ENCODE data around the gene DPEP1.

DPEP1 gene

DNA sequence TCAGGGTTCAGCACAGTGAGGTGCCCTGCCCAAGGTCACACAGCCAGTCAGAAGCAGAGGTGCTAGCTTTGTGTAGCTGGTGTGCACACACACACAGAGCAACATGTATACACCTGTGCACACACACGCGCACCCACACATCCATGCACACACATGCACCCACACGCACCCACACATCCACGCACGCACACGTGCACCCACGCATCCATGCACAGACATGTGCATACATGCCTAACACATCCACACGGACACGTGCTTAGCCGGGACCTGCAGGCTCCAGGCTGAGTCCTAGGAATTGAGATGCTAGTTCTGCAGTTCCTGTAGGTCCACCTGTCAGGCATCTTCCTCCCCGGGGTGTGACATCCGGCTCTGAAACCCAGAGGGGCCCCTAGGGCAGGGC is 13.0 kb upstream of the DPEP1 start:
- H3K4me3 ChIP-seq (ENCODE audit: control insufficient read depth, low read depth, low read length): no peak overlapping the region
- DNase-seq (ENCODE audit: low read depth): no peak
- no peak for TF ChIP-seq CTCF (IDR thresholded peaks at IDR 0.05; ENCODE audit: control insufficient read depth, insufficient read depth, low read depth, low read length, missing control alignments)

- TF ChIP-seq CTCF (IDR thresholded peaks at IDR 0.05; ENCODE audit: control insufficient read depth, insufficient read depth, low read depth, low read length, missing control alignments): no peak
- DNase-seq (ENCODE audit: low read depth): no peak
- no peak overlapping the region for H3K4me3 ChIP-seq (ENCODE audit: control insufficient read depth, low read depth, low read length)
These were observed 12.5 kb upstream of the DPEP1 start for GRCh38 chr16:89600956-89601355.

- TF ChIP-seq CTCF (IDR thresholded peaks at IDR 0.05; ENCODE audit: control insufficient read depth, insufficient read depth, low read depth, low read length, missing control alignments): no peak
- H3K4me3 ChIP-seq (ENCODE audit: control insufficient read depth, low read depth, low read length): no peak overlapping the region
- DNase-seq (ENCODE audit: low read depth): no peak
These were observed 11.6 kb upstream of the DPEP1 start for GRCh38 chr16:89601906-89602272.

DNA sequence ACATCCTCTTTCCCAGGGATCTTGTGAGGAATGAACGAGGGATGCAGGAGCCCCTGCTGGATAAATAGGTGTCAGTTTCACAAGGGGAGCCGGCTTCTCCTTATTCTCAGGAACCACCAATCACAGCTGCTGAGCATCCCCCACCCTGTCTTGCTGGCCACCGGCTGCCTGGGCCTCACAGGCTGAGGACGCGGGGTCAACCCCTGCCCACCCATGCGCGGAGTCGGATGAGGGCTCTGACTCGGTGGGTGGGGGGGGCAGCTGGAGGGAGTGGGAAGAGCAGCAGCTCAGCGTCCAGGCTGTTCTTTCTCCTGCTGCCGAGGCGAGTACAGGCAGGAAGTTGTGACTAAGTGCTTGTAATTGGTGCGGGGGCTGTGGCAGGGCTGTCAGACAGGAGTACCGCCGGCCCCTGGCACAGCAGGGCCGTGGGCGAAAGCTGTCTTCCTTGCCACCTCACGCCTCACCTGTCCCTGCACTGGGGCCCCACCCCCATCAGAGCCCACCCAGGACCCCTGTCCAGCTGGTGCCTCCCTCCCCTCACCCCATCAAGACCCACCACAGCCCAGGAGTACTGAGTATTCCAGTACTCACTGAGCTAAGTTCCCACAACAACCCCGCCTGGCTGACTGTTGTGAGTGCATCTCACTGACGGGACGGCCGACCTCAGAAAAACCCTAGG is 11.0 kb upstream of the DPEP1 start:
- no peak for TF ChIP-seq CTCF (IDR thresholded peaks at IDR 0.05; ENCODE audit: control insufficient read depth, insufficient read depth, low read depth, low read length, missing control alignments)
- peak; percentile 43 for DNase-seq (ENCODE audit: low read depth)
- H3K4me3 ChIP-seq (ENCODE audit: control insufficient read depth, low read depth, low read length): peak overlapping the region; percentile 17

DNA sequence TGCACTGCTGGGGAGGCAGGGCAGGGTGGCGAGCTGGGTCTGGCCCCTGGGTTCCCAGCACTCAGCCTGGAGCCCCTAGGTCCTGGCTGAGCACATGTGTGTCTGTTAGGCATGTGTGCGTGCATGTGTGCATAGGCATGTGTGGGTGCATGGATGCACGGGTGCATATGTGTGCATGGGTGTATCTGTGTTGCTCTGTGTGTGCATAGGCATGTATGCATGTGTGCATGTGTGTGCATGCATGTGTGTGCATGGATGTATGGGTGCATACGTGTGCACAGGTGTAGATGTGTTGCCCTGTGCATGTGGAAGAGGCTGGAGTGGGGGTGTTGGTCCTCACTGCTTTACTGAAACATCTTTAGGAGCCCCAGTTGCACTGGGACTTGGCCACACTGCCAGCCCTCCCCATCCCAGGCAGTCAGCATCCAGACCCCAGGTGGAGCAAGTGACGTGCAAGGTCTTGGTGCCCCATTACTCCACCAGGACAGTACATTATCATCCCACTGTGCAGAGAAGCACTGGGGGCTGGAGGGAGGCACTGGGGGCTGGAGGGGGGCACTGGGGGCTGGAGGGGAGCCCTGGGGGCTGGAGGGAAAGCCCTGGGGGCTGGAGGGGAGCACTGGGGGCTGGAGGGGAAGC is 10.4 kb upstream of the DPEP1 start:
- H3K4me3 ChIP-seq (ENCODE audit: control insufficient read depth, low read depth, low read length): no peak overlapping the region
- no peak for DNase-seq (ENCODE audit: low read depth)

DNA sequence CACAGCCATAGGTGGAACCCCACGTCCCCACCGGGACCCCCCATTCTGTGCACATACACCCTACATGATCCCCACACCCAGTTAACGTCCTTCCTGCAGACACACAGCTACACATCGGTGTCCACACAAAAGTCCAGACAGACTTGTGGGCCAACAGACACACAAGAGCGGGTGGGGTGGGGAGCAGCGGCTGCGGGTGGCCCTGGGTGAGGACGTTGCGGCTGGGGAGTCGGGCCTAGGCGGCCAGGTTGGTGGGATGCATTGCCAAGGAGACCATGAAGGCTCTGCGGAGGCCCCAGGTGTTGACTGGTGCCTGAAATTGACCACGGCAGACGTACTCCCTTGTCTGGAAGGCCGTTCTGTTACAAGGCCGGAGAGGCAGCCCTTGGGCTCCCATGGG is 8.7 kb upstream of the DPEP1 start:
- DNase-seq (ENCODE audit: low read depth): no peak

More for the DNA sequence above, 10.4 kb upstream of the DPEP1 start:
- no peak for TF ChIP-seq CTCF (IDR thresholded peaks at IDR 0.05; ENCODE audit: control insufficient read depth, insufficient read depth, low read depth, low read length, missing control alignments)

More for the DNA sequence above, 8.7 kb upstream of the DPEP1 start:
- no peak overlapping the region for H3K4me3 ChIP-seq (ENCODE audit: control insufficient read depth, low read depth, low read length)
- no peak for TF ChIP-seq CTCF (IDR thresholded peaks at IDR 0.05; ENCODE audit: control insufficient read depth, insufficient read depth, low read depth, low read length, missing control alignments)

Data from AG09309 (cell line).